ENCODE measurements around the gene DDX50. TPM values are rescaled to one million over a fixed set of nuclear protein-coding genes. Genes with fewer than 3 reads are reported as not detected.

The DDX50 gene
- total RNA-seq, 1 experiment from 2014 or later: 50.7 TPM

DNA sequence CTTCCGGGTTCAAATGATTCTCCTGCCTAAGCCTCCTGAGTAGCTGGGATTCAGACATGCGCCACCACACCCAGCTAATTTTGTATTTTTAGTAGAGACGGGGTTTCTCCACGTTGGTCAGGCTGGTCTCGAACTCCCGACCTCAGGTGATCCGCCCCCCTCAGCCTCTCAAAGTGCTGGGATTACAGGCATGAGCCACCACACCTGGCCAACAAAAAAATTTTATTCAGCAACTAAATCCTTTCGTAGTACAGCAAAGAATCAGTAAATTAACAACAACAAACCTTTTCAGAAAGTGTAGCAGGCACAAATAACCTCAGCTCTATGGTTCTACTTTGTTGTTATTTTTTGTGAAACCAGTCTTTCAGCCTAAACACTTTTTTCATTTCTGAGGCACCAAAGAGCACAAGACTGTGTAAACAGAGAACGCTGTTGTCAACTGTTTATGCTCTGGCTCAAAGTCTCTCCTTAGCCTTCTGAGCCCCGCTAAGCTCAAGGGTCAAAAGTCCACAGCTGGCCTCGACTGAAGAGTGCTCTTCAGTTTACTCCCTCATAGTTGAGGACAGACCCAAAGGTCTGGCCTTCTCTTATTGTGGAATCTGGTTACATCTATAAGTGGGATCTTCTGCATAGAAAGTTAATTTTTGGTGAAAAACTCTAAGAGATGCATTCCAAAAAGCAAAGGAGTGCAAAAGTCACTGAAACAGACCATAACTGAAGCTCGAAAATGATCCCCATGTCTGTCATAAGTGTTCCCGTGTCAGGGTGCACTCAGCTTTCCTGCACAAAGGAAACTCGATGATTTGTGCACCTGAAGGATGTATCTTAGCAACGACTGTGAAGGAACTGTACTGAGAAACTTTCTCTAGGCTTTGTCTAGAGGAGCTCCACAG, 24.6 kb upstream of the DDX50 start:
- H2BK120ac ChIP-seq (ENCODE audit: low read depth, low read length, poor library complexity, severe bottlenecking): no peak overlapping the region
- no peaks in the 10 kb centered on the region for H3K27me3 ChIP-seq (ENCODE audit: insufficient read depth, low read length)
- H3K4me2 ChIP-seq (ENCODE audit: insufficient read depth, insufficient read length, low read length): no peak overlapping the region
- DNase-seq: no peak
- WGBS (ENCODE audit: extremely low coverage, insufficient read length, low lambda C conversion rate): no CpG with 5 or more reads among the region's 15 CpGs
- H4K91ac ChIP-seq (ENCODE audit: insufficient read length, low read depth, low read length): no peak overlapping the region
- no peaks in the 10 kb centered on the region; a peak in 1 of 5 replicates for H3K9me3 Mint-ChIP-seq
- H3K36me3 Mint-ChIP-seq (ENCODE audit: insufficient read depth in 1 of 3, low read depth in 3 of 3): no peaks in the 10 kb centered on the region
- no peak for TF ChIP-seq CTCF (conservative IDR thresholded peaks at IDR 0.05)
- H3K9ac ChIP-seq (ENCODE audit: extremely low read depth, insufficient read length, low read length): no peak overlapping the region
- no peak overlapping the region for H2AFZ ChIP-seq (ENCODE audit: low read length)
- H3K79me2 ChIP-seq (ENCODE audit: insufficient read depth, low read length): no peaks in the 10 kb centered on the region
- H3K27ac Mint-ChIP-seq: peak overlapping the region in 1 of 3 experiments; percentile 72; a peak in 2 of 7 replicates
- peaks cover 10% of the 10 kb centered on the region; the same call in 1 of the 2 replicates for H3K4me1 ChIP-seq (ENCODE audit: insufficient read depth, low read length)
- no peak overlapping the region for H3K14ac ChIP-seq (ENCODE audit: insufficient read depth, low read length)
- H4K8ac ChIP-seq (replicated peaks; ENCODE audit: insufficient read length, low read depth, low read length): no peak overlapping the region
- no peak overlapping the region for H3K4ac ChIP-seq (ENCODE audit: low read depth, low read length)
- H4K20me1 ChIP-seq (ENCODE audit: control insufficient read depth, insufficient read depth, insufficient read length): no peaks in the 10 kb centered on the region
- no peak overlapping the region for H3K4me3 Mint-ChIP-seq
- H2BK5ac ChIP-seq (ENCODE audit: insufficient read length, low read length): no peak overlapping the region
- no peak overlapping the region for H4K5ac ChIP-seq (ENCODE audit: insufficient read length, low read depth, low read length)
- H3K4me1 Mint-ChIP-seq: peaks cover 50 to 65% of the 10 kb centered on the region in 2 experiments
- H3K27me3 Mint-ChIP-seq (ENCODE audit: low read depth): no peaks in the 10 kb centered on the region
- no peak overlapping the region for H2BK15ac ChIP-seq (ENCODE audit: low read depth, low read length)
- H2BK20ac ChIP-seq (ENCODE audit: low read depth, low read length, poor library complexity, severe bottlenecking): no peak overlapping the region
- H3K23me2 ChIP-seq (ENCODE audit: insufficient read length, low read depth, low read length, poor library complexity, severe bottlenecking): no peaks in the 10 kb centered on the region
- H3K23ac ChIP-seq (ENCODE audit: insufficient read length, low read depth, low read length): no peak overlapping the region
- no peak overlapping the region for H3K56ac ChIP-seq (ENCODE audit: insufficient read length, low read depth, low read length)
- H2AK5ac ChIP-seq (ENCODE audit: insufficient read length, low read length): no peak overlapping the region
- no peaks in the 10 kb centered on the region for H3K9me3 ChIP-seq (ENCODE audit: control insufficient read depth, low read depth, low read length)
- H3K79me1 ChIP-seq (ENCODE audit: insufficient read depth, low read depth, low read length, poor library complexity, severe bottlenecking): no peaks in the 10 kb centered on the region
- no peak overlapping the region for H2BK12ac ChIP-seq (ENCODE audit: insufficient read length, low read depth, low read length)
- H3K18ac ChIP-seq (ENCODE audit: insufficient read length, low read depth, low read length): no peak overlapping the region
- H3K27ac ChIP-seq (ENCODE audit: insufficient read length, low read depth, low read length): no peak overlapping the region
- H3T11ph ChIP-seq (ENCODE audit: low read length): no peak overlapping the region

All from H9 (cell line).